NCI-H1694 treated with DMSO at 0.1 percent for 48 hours (cell line): ENCODE measurements around the gene TRIM39.
"Not testable (repeated sequence)": the region's sequence is repeated elsewhere in the genome, so short reads cannot be mapped to it uniquely, and the experiment has no call there.

Experiments used
- DNase-seq: peaks from one replicate; lab custom pipeline; 2025; lab: John Stamatoyannopoulos, UW

TRIM39 gene

GRCh38 chr6:30363459-30363858 lies 36.7 kb downstream of the TRIM39 start:
- DNase-seq: no peak

GRCh38 chr6:30364591-30364990 lies 37.9 kb downstream of the TRIM39 start:
- no peak for DNase-seq

- not testable (repeated sequence) for DNase-seq
Measured at GRCh38 chr6:30369280-30369679, 42.6 kb downstream of the TRIM39 start.

- DNase-seq: no peak
Measured at GRCh38 chr6:30378290-30378937, 51.7 kb downstream of the TRIM39 start.

GRCh38 chr6:30380464-30380863 lies 53.7 kb downstream of the TRIM39 start:
- DNase-seq: no peak

- no peak for DNase-seq
Measured at GRCh38 chr6:30386166-30386565, 59.4 kb downstream of the TRIM39 start.

GRCh38 chr6:30391240-30391639 lies 64.5 kb downstream of the TRIM39 start:
- no peak for DNase-seq
